T-cell (primary cell): ENCODE data around the gene BBOX1. TPM values are rescaled to one million over a fixed set of nuclear protein-coding genes. Genes with fewer than 3 reads are reported as not detected.

Experiments used
- ATAC-seq, 4 experiments: fragments of 200-7000 bp in 3 of 4; fragments of 150-1000 bp in 1 of 4; cut with Tn5 transposase; replicated peaks in 1 of 4; 1 replicate in 3 of 4; 2 replicates in 1 of 4; pipeline ENCODE4 v1.10.0; 2021; ENCODE audit warnings: moderate library complexity in 3 of 4, mild to moderate bottlenecking in 2 of 4, moderate number of reproducible peaks in 1 of 4
- CTCF ChIA-PET, 2 donors: fragments of 300-600 bp; sonication (Branson Sonifier 250); formaldehyde crosslinking; loops; one replicate each; lab custom pipeline; 2022; ENCODE audit warnings: antibody characterized with exemption in 2 of 2; lab: Charles Lee
- POLR2A ChIA-PET, 2 donors: fragments of 300-600 bp; sonication (Branson Sonifier 250); formaldehyde crosslinking; loops; one replicate each; lab custom pipeline; 2022; ENCODE audit warnings: antibody characterized with exemption in 2 of 2; lab: Charles Lee
- DNase-seq, 35 experiments: peaks; one replicate each; pipeline versions ENCODE4 v3.0.0 to v3.0.0-alpha.2; 2013 to 2023
- H3K27ac ChIP-seq: one replicate; pipeline ENCODE4 v1.5.1; 2013; ENCODE audit warnings: low read length
- H3K27me3 ChIP-seq, 2 experiments: replicated peaks in 1 of 2; 1 replicate in 1 of 2; 2 replicates in 1 of 2; pipeline versions ENCODE4 v1.6.1 to v1.7.0; 2013; ENCODE audit warnings: low read length in 1 of 2, mixed read lengths in 1 of 2; ENCODE audit not compliant: control insufficient read depth in 2 of 2, insufficient read depth in 2 of 2; ENCODE audit errors: extremely low read depth in 1 of 2
- H3K36me3 ChIP-seq, 2 donors: 1 replicate in 1 of 2; 2 replicates in 1 of 2; pipeline versions ENCODE4 v1.6.1 to v1.7.0; 2013; ENCODE audit warnings: low read length in 1 of 2; ENCODE audit not compliant: control insufficient read depth in 2 of 2, insufficient read depth in 1 of 2; ENCODE audit errors: extremely low read depth in 1 of 2
- H3K4me1 ChIP-seq, 2 experiments: 1 replicate in 1 of 2; 2 replicates in 1 of 2; pipeline versions ENCODE4 v1.6.1 to v1.7.0; 2013; ENCODE audit warnings: low read length in 2 of 2, mixed read lengths in 1 of 2; ENCODE audit not compliant: insufficient read depth in 2 of 2, control insufficient read depth in 1 of 2; ENCODE audit errors: extremely low read depth in 1 of 2
- H3K4me3 ChIP-seq, 2 donors: 1 replicate in 1 of 2; 2 replicates in 1 of 2; pipeline versions ENCODE4 v1.5.1 to v1.7.0; 2013; ENCODE audit warnings: mild to moderate bottlenecking in 2 of 2, low read length in 1 of 2, moderate library complexity in 1 of 2; ENCODE audit not compliant: control insufficient read depth in 1 of 2; ENCODE audit errors: extremely low read depth in 1 of 2
- H3K9me3 ChIP-seq: 2 replicates; pipeline ENCODE4 v1.7.0; 2013
- H3K27ac Mint-ChIP-seq, 2 donors: one replicate each; pipeline ENCODE4 v1.8.0; 2020 to 2021; ENCODE audit warnings: mild to moderate bottlenecking in 2 of 2, mixed read lengths in 2 of 2
- H3K27me3 Mint-ChIP-seq, 2 donors: one replicate each; pipeline ENCODE4 v1.8.0; 2021 to 2022; ENCODE audit warnings: mixed read lengths in 2 of 2
- H3K36me3 Mint-ChIP-seq: one replicate; pipeline ENCODE4 v1.8.0; 2021; ENCODE audit warnings: mixed read lengths
- H3K4me1 Mint-ChIP-seq, 3 donors: one replicate each; pipeline ENCODE4 v1.8.0; 2020 to 2022; ENCODE audit warnings: mixed read lengths in 3 of 3, mild to moderate bottlenecking in 1 of 3
- H3K4me3 Mint-ChIP-seq, 3 donors: one replicate each; pipeline ENCODE4 v1.8.0; 2020 to 2022; ENCODE audit warnings: mild to moderate bottlenecking in 3 of 3, mixed read lengths in 3 of 3, moderate library complexity in 3 of 3
- H3K9me3 Mint-ChIP-seq, 3 donors: one replicate each; pipeline ENCODE4 v1.8.0; 2020 to 2022; ENCODE audit warnings: mixed read lengths in 3 of 3
- WGBS: methylation state at CpG from one replicate; pipeline ENCODE4 v1.1.5; 2013; ENCODE audit warnings: missing lambda C conversion rate; ENCODE audit not compliant: insufficient coverage; 5-methylcytosine and 5-hydroxymethylcytosine counted together
- total RNA-seq, 35 experiments: library from RNA in 6 of 35; stranded (reverse) in 6 of 35; fragments of 120-200 nt in 1 of 35; gene quantifications; one replicate each; pipeline versions ENCODE4 v1.2.1 to v1.2.4 and lab custom pipeline; 2013 to 2026

BBOX1 gene
- total RNA-seq, 5 donors from 2014 or later (not counting 1 experiment from before 2014, with no cell fraction given), result not detected

DNA sequence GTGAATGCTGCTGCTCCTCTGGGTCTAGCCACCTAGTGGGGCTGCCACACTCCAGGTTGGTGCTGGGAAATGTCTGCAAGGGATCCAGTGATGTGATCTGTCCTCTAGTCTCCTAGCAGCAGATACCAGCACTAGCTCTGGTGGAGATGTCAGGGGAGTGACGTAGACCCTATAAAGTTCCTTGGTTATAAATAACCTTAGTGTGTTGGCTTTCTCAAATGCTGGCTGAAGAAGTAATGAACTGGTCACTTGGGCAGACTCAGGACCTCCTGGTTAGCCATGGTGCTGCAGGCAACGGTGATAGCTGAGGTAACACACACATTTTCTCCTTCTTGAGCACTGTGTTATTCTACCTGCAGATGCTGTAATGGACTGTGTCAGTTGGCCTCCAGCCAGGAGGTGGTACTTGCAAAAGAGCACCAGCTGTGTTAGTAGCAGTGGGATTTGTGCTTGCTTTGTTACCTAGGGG is 35.5 kb downstream of the BBOX1 start:
- H3K36me3 ChIP-seq, result no peaks in the 10 kb centered on the region
- no peaks in the 10 kb centered on the region for H3K4me1 ChIP-seq
- Mint-ChIP-seq H3K9me3 (peaks cover 0 to 15% (median 7%) of the 10 kb centered on the region in 3 donors), H3K4me1 (no peaks in the 10 kb centered on the region), H3K4me3 (no peak overlapping the region), H3K27ac (no peak overlapping the region), H3K27me3 (no peaks in the 10 kb centered on the region), H3K36me3 (no peaks in the 10 kb centered on the region)
- no peak overlapping the region for H3K27ac ChIP-seq
- H3K27me3 ChIP-seq, result no peaks in the 10 kb centered on the region
- no peak overlapping the region for H3K4me3 ChIP-seq
- ATAC-seq, result no peak
- POLR2A ChIA-PET, result no interaction called here
- H3K9me3 ChIP-seq, result peaks cover 2% of the 10 kb centered on the region
- WGBS, result no CpG with 5 or more reads among the region's 2 CpGs
- DNase-seq, result no peak
- CTCF ChIA-PET, result no interaction called here

DNA sequence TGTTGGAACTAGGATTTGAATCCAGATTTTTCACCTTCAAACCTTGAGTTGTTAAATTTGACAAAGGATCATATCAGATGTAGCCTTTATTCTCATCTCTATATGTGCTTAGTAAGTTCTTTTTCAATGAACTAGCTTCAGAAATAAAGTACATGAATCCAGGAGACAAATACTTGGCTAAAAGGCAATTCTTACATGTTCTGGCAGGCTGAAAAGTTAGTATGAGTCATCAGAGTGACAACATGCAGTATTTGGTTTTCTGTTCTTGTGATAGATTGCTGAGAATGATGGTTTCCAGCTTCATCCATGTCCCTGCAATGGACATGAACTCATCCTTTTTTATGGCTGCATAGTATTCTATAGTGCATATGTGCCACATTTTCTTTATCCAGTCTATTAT is 40.4 kb downstream of the BBOX1 start:
- CTCF ChIA-PET, result no interaction called here
- H3K27me3 ChIP-seq, result no peaks in the 10 kb centered on the region
- POLR2A ChIA-PET, result no interaction called here
- H3K9me3 ChIP-seq, result peaks cover 2% of the 10 kb centered on the region
- Mint-ChIP-seq H3K9me3 (peaks cover 0 to 10% (median 5%) of the 10 kb centered on the region in 3 donors), H3K36me3 (no peaks in the 10 kb centered on the region), H3K4me3 (no peak overlapping the region), H3K27ac (no peak overlapping the region), H3K4me1 (no peaks in the 10 kb centered on the region), H3K27me3 (no peaks in the 10 kb centered on the region)
- H3K4me1 ChIP-seq, result no peaks in the 10 kb centered on the region
- DNase-seq, result no peak
- no peak overlapping the region for H3K27ac ChIP-seq
- no peak for ATAC-seq
- no peak overlapping the region for H3K4me3 ChIP-seq
- no peaks in the 10 kb centered on the region for H3K36me3 ChIP-seq

DNA sequence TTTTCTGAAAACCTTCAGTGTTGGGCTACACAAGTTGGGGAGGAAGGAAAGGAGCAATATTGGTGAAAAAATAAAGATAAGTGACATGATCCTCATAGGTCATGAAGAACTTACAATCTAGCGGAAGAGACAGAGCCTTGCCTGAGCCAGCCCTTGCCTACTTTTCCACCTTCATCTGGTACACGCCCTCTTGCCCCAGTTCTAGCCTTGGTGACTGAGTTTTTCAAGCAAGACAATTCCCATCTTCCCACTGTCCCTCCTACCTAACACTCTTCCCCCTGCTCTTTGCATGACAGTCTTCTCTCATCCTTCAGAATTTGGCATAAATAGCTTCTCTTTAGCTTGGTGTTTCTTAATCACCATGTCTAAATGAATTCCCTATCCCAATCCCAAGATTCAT is 42.6 kb downstream of the BBOX1 start:
- no peaks in the 10 kb centered on the region for H3K36me3 Mint-ChIP-seq

DNA sequence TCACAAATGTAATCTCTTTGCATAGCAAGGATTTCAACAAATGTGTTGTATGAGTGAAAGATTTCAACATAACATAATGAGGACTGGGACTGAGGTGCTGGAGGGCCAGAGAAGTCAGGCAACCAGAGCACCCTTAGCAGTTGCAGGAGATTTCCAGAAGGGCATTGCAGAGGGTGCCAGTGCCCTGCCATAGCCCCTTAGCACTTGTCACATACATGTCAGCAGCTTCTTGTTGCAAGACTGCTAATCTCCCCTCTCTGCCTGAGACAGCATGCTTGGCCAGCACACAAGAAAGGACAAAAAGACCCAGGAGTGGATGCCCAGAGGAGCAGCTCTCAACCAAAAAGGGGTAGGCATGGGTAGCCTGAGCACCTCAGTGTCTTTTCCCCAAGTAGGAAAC is 43.2 kb downstream of the BBOX1 start:
- Mint-ChIP-seq H3K27me3 (no peaks in the 10 kb centered on the region), H3K4me3 (no peak overlapping the region), H3K9me3 (peaks cover under 1 to 5% (median 3%) of the 10 kb centered on the region in 3 donors), H3K27ac (no peak overlapping the region), H3K4me1 (no peaks in the 10 kb centered on the region), H3K36me3 (no peaks in the 10 kb centered on the region)
- ChIA-PET CTCF (no interaction called here), POLR2A (no interaction called here)
- Histone ChIP-seq H3K4me1 (no peaks in the 10 kb centered on the region), H3K36me3 (no peaks in the 10 kb centered on the region), H3K4me3 (no peak overlapping the region), H3K27me3 (no peaks in the 10 kb centered on the region), H3K27ac (no peak overlapping the region), H3K9me3 (peaks cover 2% of the 10 kb centered on the region)
- no peak for ATAC-seq
- no peak for DNase-seq

More for the DNA sequence above, 42.6 kb downstream of the BBOX1 start:
- Mint-ChIP-seq H3K4me1 (no peaks in the 10 kb centered on the region), H3K27ac (no peak overlapping the region), H3K27me3 (no peaks in the 10 kb centered on the region), H3K4me3 (no peak overlapping the region), H3K9me3 (peaks cover 5 to 6% (median 5%) of the 10 kb centered on the region in 3 donors)
- DNase-seq (no peak), ATAC-seq (no peak)
- H3K9me3 ChIP-seq, result peaks cover 2% of the 10 kb centered on the region
- H3K4me3 ChIP-seq, result no peak overlapping the region
- no peaks in the 10 kb centered on the region for H3K4me1 ChIP-seq
- POLR2A ChIA-PET, result no interaction called here
- 68% methylated on average over 2 of the region's 2 CpGs for WGBS
- no peak overlapping the region for H3K27ac ChIP-seq
- CTCF ChIA-PET, result no interaction called here
- H3K27me3 ChIP-seq, result no peaks in the 10 kb centered on the region
- H3K36me3 ChIP-seq, result no peaks in the 10 kb centered on the region

DNA sequence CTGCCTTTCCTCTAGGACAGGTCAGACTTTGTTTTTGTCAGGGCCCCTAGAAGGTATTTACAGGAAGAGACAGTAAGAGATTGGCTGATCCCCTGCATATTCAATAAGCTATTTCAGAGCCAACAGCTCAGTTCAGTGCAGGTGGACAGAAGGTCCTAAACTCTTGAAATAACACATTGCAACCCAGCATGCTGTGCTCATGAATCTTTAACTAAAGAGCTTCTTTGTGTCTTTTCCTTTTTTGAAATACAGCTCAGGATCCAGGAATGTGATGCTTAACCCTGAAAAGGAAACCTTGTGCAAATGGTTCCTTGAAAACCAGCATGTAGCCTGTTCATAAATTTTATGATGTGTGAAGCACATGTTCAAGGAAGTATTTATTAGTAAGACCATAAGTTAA is 43.9 kb downstream of the BBOX1 start:
- no peak overlapping the region for H3K27ac ChIP-seq
- Mint-ChIP-seq H3K27ac (no peak overlapping the region), H3K4me1 (no peaks in the 10 kb centered on the region), H3K9me3 (peaks cover 0 to 5% (median 3%) of the 10 kb centered on the region in 3 donors), H3K36me3 (no peaks in the 10 kb centered on the region), H3K27me3 (no peaks in the 10 kb centered on the region), H3K4me3 (no peak overlapping the region)
- no peaks in the 10 kb centered on the region for H3K9me3 ChIP-seq
- no peaks in the 10 kb centered on the region for H3K36me3 ChIP-seq
- DNase-seq (no peak), ATAC-seq (no peak)
- H3K4me3 ChIP-seq, result no peak overlapping the region
- no peaks in the 10 kb centered on the region for H3K4me1 ChIP-seq
- ChIA-PET CTCF (no interaction called here), POLR2A (no interaction called here)
- no peaks in the 10 kb centered on the region for H3K27me3 ChIP-seq

DNA sequence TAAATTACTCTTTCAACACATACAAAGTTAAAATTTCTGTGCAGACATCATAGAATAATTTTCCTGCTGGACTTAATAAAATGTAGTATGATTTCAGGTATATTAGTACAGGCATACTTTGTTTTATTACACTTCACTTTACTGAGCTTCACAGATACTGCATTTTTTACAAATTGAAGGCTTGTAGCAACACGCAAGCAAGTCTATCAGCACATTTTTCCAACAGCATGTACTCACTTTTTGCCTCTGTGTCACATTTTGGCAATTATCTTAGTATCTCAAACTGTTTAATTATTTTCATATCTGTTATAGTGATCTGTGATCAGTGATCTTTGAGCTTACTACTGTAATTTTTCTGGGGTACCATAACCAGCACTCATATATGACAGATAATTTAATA is 44.5 kb downstream of the BBOX1 start:
- DNase-seq, result no peak
- H3K36me3 ChIP-seq, result no peaks in the 10 kb centered on the region
- H3K4me3 ChIP-seq, result no peak overlapping the region
- ATAC-seq, result no peak
- POLR2A ChIA-PET, result no interaction called here
- H3K9me3 Mint-ChIP-seq, result peaks cover 3 to 9% (median 6%) of the 10 kb centered on the region in 3 donors
- no peak overlapping the region for H3K4me3 Mint-ChIP-seq
- no peaks in the 10 kb centered on the region for H3K27me3 Mint-ChIP-seq
- 60% methylated on average over 1 of the region's 1 CpG for WGBS
- H3K4me1 Mint-ChIP-seq, result no peaks in the 10 kb centered on the region
- H3K36me3 Mint-ChIP-seq, result no peaks in the 10 kb centered on the region
- no peak overlapping the region for H3K27ac ChIP-seq
- no peak overlapping the region for H3K27ac Mint-ChIP-seq
- H3K9me3 ChIP-seq, result no peaks in the 10 kb centered on the region
- CTCF ChIA-PET, result no interaction called here
- no peaks in the 10 kb centered on the region for H3K27me3 ChIP-seq
- H3K4me1 ChIP-seq, result no peaks in the 10 kb centered on the region

DNA sequence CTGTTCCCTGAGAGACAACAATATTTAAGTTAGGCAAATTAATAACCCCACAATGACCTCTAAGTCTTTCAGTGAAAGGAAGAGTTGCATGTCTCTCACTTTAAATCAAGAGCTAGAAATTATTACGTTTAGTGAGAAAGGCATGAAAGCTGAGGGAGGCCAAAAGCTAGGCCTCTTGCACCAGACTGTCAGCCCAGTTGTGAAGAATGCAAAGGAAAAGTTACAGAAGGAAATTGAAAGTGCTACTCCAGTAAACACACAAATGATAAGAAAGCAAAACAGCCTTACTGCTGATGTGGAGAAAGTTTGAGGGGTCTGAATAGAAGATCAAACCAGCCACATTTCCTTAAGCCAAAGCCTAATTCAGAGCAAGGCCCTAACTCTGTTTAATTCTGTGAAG is 45.0 kb downstream of the BBOX1 start:
- no peaks in the 10 kb centered on the region for H3K4me1 ChIP-seq
- Mint-ChIP-seq H3K9me3 (peaks cover 6 to 13% (median 10%) of the 10 kb centered on the region in 3 donors), H3K4me1 (no peaks in the 10 kb centered on the region), H3K27me3 (no peaks in the 10 kb centered on the region), H3K36me3 (no peaks in the 10 kb centered on the region), H3K27ac (no peak overlapping the region), H3K4me3 (no peak overlapping the region)
- ChIA-PET CTCF (interaction anchor here in 1 of 2 donors (0.7 kb wide), 1 partner anchor 44 kb away, joined by 5 read pairs; no protein-coding TSS in a partner anchor), POLR2A (interaction anchor here in 1 of 2 donors (0.5 kb wide), 1 partner anchor 48 kb away, joined by 3 read pairs; no protein-coding TSS in a partner anchor)
- no peak overlapping the region for H3K4me3 ChIP-seq
- WGBS, result no CpG with 5 or more reads among the region's 1 CpG
- H3K36me3 ChIP-seq, result no peaks in the 10 kb centered on the region
- no peak for DNase-seq
- H3K9me3 ChIP-seq, result no peaks in the 10 kb centered on the region
- no peak for ATAC-seq
- no peaks in the 10 kb centered on the region for H3K27me3 ChIP-seq
- no peak overlapping the region for H3K27ac ChIP-seq
